ENCODE measurements around the gene MEG3.

DNA sequence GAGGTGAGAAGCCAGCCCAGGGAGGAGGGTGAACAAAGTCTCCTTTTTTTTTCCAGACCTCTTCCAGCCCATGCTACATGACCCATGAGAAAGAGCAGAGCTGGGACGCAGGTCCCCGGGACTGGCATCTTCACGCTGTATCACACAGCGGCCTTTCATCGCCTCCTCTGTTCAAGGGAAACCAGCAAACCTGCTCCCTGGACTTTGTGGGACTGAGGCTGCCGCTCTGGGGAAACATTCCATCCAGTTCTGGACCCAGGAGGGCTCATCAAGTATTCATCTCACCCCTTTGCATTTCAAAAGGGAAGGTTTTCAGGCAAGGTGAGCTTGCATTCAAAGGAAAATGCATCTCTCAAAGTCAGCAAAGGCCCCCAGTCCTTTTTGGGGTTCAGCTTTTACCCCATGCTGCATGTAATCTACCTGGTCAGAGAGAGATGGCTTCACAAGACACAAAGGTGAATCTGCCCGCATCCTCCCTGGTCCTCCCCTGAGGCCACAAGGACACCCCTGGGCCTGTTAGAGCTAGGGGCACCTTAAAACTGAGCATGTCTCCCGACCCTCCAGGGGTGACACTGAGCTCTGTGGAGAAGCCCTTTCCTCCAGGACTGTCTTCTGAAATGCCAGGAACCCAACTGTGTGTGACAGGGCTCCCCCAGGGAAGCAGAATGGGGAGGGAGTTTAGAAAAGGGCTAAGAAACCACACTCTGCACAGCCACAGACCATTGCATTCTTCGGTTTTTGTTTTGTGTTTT, 21.2 kb upstream of the MEG3 start:
- TF ChIP-seq POLR2AphosphoS5 (IDR thresholded peaks at IDR 0.05; ENCODE audit: low read depth, low read length): no peak
- TF ChIP-seq POLR2A (IDR thresholded peaks at IDR 0.05; ENCODE audit: low read depth, low read length): no peak
- no peak for TF ChIP-seq POU2F2 (IDR thresholded peaks at IDR 0.05; ENCODE audit: low read depth, low read length)
- no peak for TF ChIP-seq TAF1 (IDR thresholded peaks at IDR 0.05; ENCODE audit: low read depth, low read length)
- TF ChIP-seq SPI1 (IDR thresholded peaks at IDR 0.05; ENCODE audit: low read depth, low read length): no peak
- no peak for TF ChIP-seq PAX5 (IDR thresholded peaks at IDR 0.05; ENCODE audit: insufficient read depth, low read length, severe bottlenecking)
